DOHH2 (cell line): ENCODE data around the gene USF1.

Experiments
- EZH2phosphoT487 ChIP-seq: fragments of 200-600 bp; sonication (generic); IDR thresholded peaks from 2 replicates; pipeline ENCODE4 v1.6.1; 2017; ENCODE audit warnings: borderline replicate concordance, mild to moderate bottlenecking, antibody characterized with exemption, low read length, moderate library complexity, mixed read lengths
- TF ChIP-seq, protein P1 (sequence below): fragments of 200-600 bp; sonication (generic); IDR thresholded peaks from one replicate; pipeline ENCODE4 v1.5.1; 2014; ENCODE audit warnings: antibody characterized with exemption, mild to moderate bottlenecking, low read depth, low read length; ENCODE audit not compliant: poor library complexity, severe bottlenecking

GRCh38 chr1:161000736-161001480, 44.9 kb downstream of the USF1 start:
- TF ChIP-seq, protein P1, sequence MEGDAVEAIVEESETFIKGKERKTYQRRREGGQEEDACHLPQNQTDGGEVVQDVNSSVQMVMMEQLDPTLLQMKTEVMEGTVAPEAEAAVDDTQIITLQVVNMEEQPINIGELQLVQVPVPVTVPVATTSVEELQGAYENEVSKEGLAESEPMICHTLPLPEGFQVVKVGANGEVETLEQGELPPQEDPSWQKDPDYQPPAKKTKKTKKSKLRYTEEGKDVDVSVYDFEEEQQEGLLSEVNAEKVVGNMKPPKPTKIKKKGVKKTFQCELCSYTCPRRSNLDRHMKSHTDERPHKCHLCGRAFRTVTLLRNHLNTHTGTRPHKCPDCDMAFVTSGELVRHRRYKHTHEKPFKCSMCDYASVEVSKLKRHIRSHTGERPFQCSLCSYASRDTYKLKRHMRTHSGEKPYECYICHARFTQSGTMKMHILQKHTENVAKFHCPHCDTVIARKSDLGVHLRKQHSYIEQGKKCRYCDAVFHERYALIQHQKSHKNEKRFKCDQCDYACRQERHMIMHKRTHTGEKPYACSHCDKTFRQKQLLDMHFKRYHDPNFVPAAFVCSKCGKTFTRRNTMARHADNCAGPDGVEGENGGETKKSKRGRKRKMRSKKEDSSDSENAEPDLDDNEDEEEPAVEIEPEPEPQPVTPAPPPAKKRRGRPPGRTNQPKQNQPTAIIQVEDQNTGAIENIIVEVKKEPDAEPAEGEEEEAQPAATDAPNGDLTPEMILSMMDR: no peak
- no peak for TF ChIP-seq EZH2phosphoT487
